Activated CD8-positive, alpha-beta T cell treated with anti-CD3 and anti-CD28 coated beads, Interleukin-2, amount 10 ng/mL, durations not matched to agents 7 days and 5 days (primary cell): ENCODE results near the gene ANKRD17. TPM values are rescaled to one million over a fixed set of nuclear protein-coding genes. Genes with fewer than 3 reads are reported as not detected.

Experiments
- ATAC-seq: fragments of 150-1000 bp; cut with Tn5 transposase; one replicate; pipeline ENCODE4 v1.10.0; 2021; ENCODE audit warnings: moderate library complexity
- CTCF ChIA-PET: fragments of 350-600 bp; sonication (Branson Sonifier 250); formaldehyde crosslinking; loops from one replicate; lab custom pipeline; 2021; ENCODE audit warnings: antibody characterized with exemption; lab: Charles Lee
- POLR2A ChIA-PET: fragments of 350-600 bp; sonication (Branson Sonifier 250); formaldehyde crosslinking; loops from one replicate; lab custom pipeline; 2021; ENCODE audit warnings: antibody characterized with exemption; lab: Charles Lee
- DNase-seq: peaks from one replicate; pipeline ENCODE4 v3.0.0-alpha.2; 2020
- H3K27ac Mint-ChIP-seq: one replicate; pipeline ENCODE4 v1.8.0; 2021; ENCODE audit warnings: mild to moderate bottlenecking, mixed read lengths
- H3K27me3 Mint-ChIP-seq: one replicate; pipeline ENCODE4 v1.8.0; 2021; ENCODE audit warnings: low read depth, mixed read lengths
- H3K36me3 Mint-ChIP-seq: one replicate; pipeline ENCODE4 v1.8.0; 2021; ENCODE audit warnings: low read depth, mixed read lengths
- H3K4me1 Mint-ChIP-seq: one replicate; pipeline ENCODE4 v1.8.0; 2021; ENCODE audit warnings: low read depth, mixed read lengths
- H3K4me3 Mint-ChIP-seq: one replicate; pipeline ENCODE4 v1.8.0; 2021; ENCODE audit warnings: mild to moderate bottlenecking, mixed read lengths
- H3K9me3 Mint-ChIP-seq: one replicate; pipeline ENCODE4 v1.8.0; 2022; ENCODE audit warnings: mixed read lengths; ENCODE audit not compliant: insufficient read depth
- total RNA-seq, 2 experiments: library from RNA; stranded (reverse); gene quantifications; one replicate each; pipeline ENCODE4 v1.2.3, GENCODE V29; 2021

Gene ANKRD17
- total RNA-seq, 2 experiments from 2014 or later, result 45.8 to 46.6 TPM

DNA sequence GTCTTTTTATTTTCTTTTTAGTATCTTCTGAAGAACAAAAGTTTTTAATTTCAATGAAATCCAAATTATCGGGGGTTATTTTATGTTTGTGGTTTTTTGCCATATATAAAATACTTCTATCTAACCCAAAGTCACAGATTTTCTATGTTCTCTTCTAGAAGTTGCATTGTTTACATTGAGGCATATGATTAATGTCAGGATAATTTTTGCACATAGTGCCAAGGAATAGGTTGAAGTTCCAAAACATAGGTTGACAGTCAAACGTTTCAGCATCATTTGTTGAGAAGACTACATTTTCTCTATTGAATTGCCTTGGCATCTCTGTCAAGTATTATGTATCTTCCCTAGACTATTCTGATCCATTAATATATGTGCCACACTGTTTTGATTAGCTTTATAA lies 64.5 kb downstream of the ANKRD17 start:
- Mint-ChIP-seq H3K4me1 (peaks cover 8% of the 10 kb centered on the region), H3K27ac (no peak overlapping the region), H3K36me3 (peaks cover 12% of the 10 kb centered on the region), H3K9me3 (no peaks in the 10 kb centered on the region), H3K4me3 (no peak overlapping the region), H3K27me3 (no peaks in the 10 kb centered on the region)
- CTCF ChIA-PET, result no interaction called here
- no peak for ATAC-seq
- DNase-seq, result no peak
- POLR2A ChIA-PET, result no interaction called here

DNA sequence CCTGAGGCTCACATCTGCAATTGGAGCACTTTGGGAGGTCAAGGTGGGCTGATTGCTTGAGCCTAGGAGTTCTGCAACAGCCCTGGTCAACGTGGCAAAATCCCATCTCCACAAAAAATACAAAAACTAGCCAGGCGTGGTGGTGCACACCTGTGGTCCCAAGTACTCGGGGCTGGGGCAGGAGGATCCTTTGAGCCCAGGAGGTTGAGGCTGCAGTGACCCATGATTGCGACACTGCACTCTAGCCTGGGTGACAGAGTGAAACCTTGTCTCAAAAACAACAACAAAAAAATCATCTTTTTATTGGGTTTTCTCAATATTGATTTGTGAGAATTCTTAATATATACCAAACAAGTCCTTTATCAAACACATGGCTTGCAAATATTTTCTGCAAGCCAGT lies 64.9 kb downstream of the ANKRD17 start:
- ChIA-PET POLR2A (no interaction called here), CTCF (no interaction called here)
- Mint-ChIP-seq H3K36me3 (peaks cover 15% of the 10 kb centered on the region), H3K27ac (no peak overlapping the region), H3K4me1 (peaks cover 8% of the 10 kb centered on the region), H3K4me3 (no peak overlapping the region), H3K9me3 (no peaks in the 10 kb centered on the region), H3K27me3 (no peaks in the 10 kb centered on the region)
- no peak for DNase-seq
- ATAC-seq, result no peak

DNA sequence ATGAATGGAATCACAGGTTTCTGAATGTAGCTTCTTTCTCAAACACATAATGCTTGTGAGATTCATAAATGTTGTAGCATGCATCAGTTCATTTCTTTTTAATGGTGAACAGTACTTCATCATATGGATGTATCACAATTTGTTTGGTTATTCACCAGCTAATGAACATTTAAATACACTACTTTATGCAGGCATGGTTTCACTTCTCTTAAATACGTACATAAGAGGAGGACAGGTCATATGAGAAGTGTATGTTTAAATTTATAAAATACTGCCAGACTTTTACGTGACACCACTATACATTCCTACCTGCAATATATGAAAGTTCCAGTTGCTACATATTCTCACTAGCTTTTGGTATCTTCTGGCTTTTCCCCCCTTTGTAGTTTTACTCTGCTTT lies 65.4 kb downstream of the ANKRD17 start:
- ChIA-PET POLR2A (no interaction called here), CTCF (no interaction called here)
- no peak for ATAC-seq
- DNase-seq, result no peak
- Mint-ChIP-seq H3K27me3 (no peaks in the 10 kb centered on the region), H3K4me3 (no peak overlapping the region), H3K27ac (no peak overlapping the region), H3K9me3 (no peaks in the 10 kb centered on the region), H3K4me1 (peaks cover 8% of the 10 kb centered on the region), H3K36me3 (peaks cover 16% of the 10 kb centered on the region)

DNA sequence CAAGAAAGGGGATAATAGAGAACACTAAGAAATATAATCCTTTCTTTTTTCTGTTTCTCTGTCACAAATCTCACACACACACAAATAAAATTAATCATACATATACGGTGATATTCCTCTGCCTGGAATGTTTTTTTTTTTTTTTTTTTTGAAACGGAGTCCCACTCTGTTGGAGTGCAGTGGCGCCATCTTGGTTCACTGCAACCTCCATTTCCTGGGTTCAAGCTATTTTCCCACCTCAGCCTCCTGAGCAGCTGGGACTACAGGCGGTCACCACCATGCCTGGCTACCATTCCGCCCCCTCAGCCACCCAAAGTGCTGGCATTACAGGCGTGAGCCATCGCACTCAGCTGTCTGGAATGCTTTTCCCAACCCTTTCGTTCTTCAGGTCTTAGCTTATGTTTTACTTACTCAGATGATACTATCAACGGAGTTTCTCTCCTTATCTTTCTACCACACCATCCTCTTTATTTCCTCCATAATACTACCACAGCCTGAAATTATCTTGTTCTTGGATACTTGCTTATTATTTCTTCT lies 69.3 kb downstream of the ANKRD17 start:
- DNase-seq (no peak), ATAC-seq (no peak)
- H3K27me3 Mint-ChIP-seq, result no peaks in the 10 kb centered on the region
- H3K27ac Mint-ChIP-seq, result no peak overlapping the region
- no peak overlapping the region for H3K4me3 Mint-ChIP-seq
- peaks cover 18% of the 10 kb centered on the region for H3K36me3 Mint-ChIP-seq
- CTCF ChIA-PET, result no interaction called here
- POLR2A ChIA-PET, result no interaction called here
- H3K4me1 Mint-ChIP-seq, result peaks cover 8% of the 10 kb centered on the region
- no peaks in the 10 kb centered on the region for H3K9me3 Mint-ChIP-seq

DNA sequence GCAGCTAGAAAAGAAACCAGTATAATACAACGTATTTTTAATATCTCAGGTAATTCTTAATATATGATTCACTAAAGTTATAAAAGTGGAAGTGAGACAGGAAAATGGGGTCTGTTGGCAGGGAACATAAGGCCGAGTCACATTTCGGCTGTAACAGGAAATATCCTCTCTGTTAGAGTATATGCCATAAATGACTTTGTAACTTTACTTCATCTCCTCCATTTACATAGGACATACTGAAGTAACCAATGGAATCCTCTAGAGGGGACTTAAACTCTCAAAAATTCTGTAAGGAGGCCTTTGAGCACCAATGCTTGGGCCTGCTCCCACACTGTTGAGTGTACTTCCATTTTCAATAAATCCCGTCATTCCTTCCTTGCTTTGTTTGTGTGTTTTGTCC lies 71.3 kb downstream of the ANKRD17 start:
- CTCF ChIA-PET, result no interaction called here
- no peak for ATAC-seq
- DNase-seq, result no peak
- peaks cover 9% of the 10 kb centered on the region for H3K4me1 Mint-ChIP-seq
- H3K27me3 Mint-ChIP-seq, result no peaks in the 10 kb centered on the region
- POLR2A ChIA-PET, result no interaction called here
- no peak overlapping the region for H3K4me3 Mint-ChIP-seq
- H3K36me3 Mint-ChIP-seq, result peaks cover 25% of the 10 kb centered on the region
- H3K9me3 Mint-ChIP-seq, result no peaks in the 10 kb centered on the region
- no peak overlapping the region for H3K27ac Mint-ChIP-seq

DNA sequence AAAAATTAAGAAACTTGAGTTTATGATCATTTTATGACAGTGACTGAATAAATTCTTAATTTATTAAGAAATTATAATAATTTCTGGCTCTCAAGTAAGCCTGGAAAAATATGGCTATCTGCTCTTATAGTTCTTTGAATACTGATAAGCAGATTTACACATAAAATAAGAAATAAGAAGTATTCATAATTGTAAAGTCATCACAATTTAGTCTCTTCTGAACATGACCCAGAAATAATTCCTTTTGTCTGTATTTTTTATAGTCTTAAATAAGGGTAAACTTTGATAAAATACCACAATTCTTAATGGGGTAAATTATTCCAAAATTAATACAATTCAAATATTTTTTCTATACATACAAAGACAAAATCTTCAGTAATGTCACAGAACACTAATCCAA lies 72.7 kb downstream of the ANKRD17 start:
- peaks cover 9% of the 10 kb centered on the region for H3K4me1 Mint-ChIP-seq
- H3K27me3 Mint-ChIP-seq, result no peaks in the 10 kb centered on the region
- POLR2A ChIA-PET, result no interaction called here

DNA sequence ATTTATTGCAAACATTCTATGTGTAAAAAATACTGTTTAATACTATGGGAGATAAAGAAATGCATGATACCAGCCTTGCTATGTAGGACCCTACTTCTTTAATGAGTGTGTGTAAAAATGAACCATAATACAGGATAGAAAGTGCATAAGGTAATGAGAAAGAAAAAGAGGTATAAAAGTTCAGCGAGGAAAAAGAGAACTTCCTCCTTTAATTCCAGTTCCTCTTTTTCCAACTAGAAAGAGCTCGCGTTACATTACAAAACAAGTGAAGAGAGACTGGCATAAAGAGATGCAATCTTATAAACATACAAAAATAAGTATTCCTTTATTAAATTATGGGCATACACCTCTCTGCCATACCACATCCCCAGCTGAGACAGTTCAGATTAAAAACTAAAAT lies 77.4 kb downstream of the ANKRD17 start:
- POLR2A ChIA-PET, result no interaction called here
- Mint-ChIP-seq H3K36me3 (peaks cover 18% of the 10 kb centered on the region), H3K27me3 (no peaks in the 10 kb centered on the region), H3K4me1 (peaks cover 4% of the 10 kb centered on the region), H3K9me3 (no peaks in the 10 kb centered on the region), H3K27ac (no peak overlapping the region), H3K4me3 (no peak overlapping the region)
- CTCF ChIA-PET, result interaction anchor here (1.4 kb wide), 1 partner anchor 76 kb away, joined by 3 read pairs; no protein-coding TSS in a partner anchor
- DNase-seq (no peak), ATAC-seq (no peak)

More for the DNA sequence above, 72.7 kb downstream of the ANKRD17 start:
- H3K9me3 Mint-ChIP-seq, result no peaks in the 10 kb centered on the region
- H3K36me3 Mint-ChIP-seq, result peaks cover 24% of the 10 kb centered on the region
- DNase-seq (no peak), ATAC-seq (no peak)
- H3K4me3 Mint-ChIP-seq, result no peak overlapping the region
- H3K27ac Mint-ChIP-seq, result no peak overlapping the region
- CTCF ChIA-PET, result no interaction called here

DNA sequence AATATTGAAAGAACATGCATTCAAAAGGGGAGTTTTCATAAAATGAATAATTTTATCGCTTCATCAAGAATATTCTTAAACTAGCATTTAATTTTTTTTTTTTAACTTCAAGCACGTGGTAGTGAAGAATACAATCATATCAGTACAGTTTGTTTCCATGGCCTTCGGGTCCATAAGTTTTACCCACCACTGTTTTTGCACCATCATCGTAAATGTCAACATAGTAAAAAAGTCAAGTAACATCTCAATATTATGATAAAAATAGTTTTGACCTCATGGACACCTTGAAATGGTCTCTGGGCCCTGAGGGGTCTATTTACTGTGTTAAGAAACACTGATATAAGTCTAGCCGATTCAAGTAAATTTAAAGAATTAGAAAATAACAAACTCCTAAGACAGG lies 80.2 kb downstream of the ANKRD17 start:
- Mint-ChIP-seq H3K36me3 (peaks cover 44% of the 10 kb centered on the region), H3K4me1 (peaks cover 4% of the 10 kb centered on the region), H3K4me3 (no peak overlapping the region), H3K9me3 (peaks cover 7% of the 10 kb centered on the region), H3K27me3 (no peaks in the 10 kb centered on the region), H3K27ac (no peak overlapping the region)
- no peak for DNase-seq
- ATAC-seq, result no peak
- ChIA-PET CTCF (no interaction called here), POLR2A (no interaction called here)

DNA sequence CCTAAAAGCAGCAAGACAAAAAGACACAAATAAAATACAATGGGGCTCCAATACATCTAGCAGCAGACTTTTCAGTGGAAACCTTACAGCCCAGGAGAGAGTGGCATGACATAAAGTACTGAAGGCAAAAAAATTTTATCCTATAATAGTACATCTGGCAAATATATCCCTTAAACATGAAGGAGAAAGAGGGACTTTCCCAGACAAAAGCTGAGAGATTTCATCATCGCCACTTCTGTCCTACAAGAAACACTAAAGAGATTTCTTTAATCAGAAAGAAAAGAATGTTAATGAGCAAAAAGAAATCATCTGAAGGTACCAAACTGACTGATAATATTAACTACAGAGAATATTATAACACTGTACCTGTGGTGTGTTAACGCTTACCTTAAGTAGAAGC lies 86.4 kb downstream of the ANKRD17 start:
- Mint-ChIP-seq H3K9me3 (peaks cover 18% of the 10 kb centered on the region), H3K4me1 (peaks cover 3% of the 10 kb centered on the region), H3K4me3 (no peak overlapping the region), H3K27ac (no peak overlapping the region), H3K36me3 (peaks cover 91% of the 10 kb centered on the region), H3K27me3 (no peaks in the 10 kb centered on the region)
- CTCF ChIA-PET, result no interaction called here
- POLR2A ChIA-PET, result no interaction called here
- DNase-seq (no peak), ATAC-seq (no peak)

DNA sequence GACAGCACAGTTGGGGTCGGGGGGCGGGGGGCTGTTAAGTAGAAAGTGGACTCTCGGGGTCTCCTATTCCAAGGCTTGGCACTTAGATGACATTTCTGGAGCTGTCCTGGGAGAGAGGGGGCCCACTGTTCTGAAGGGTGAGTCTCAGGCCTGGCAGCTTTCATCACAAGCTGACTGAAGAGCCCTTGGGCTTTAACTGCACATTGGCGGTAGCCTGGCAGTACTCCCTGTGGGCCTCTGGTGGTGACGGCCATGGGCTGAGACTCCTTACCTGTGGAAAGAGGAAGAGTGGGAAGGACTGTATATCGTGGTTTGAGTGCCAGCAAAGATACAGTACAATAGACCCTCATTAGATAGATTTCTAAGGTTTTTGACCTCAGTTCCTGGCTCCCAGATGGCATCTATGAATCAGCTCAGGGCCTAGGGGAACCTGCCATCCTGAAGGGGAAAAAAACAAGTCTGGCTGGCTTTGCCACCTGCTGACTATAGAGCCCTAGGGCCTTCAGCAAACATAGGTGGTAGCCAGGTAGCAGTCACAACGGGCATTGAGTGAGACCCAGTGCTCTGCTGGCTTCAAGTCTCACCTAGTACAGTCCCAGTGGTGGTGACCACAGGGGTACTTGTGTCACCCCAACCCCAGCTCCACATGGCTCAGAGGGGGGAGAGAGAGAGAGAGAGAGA lies 87.9 kb downstream of the ANKRD17 start:
- H3K27ac Mint-ChIP-seq, result no peak overlapping the region
- ChIA-PET CTCF (no interaction called here), POLR2A (no interaction called here)
- peaks cover 22% of the 10 kb centered on the region for H3K9me3 Mint-ChIP-seq
- ATAC-seq, result no peak
- H3K27me3 Mint-ChIP-seq, result no peaks in the 10 kb centered on the region
- peaks cover 91% of the 10 kb centered on the region for H3K36me3 Mint-ChIP-seq
- no peak overlapping the region for H3K4me3 Mint-ChIP-seq
- peaks cover 3% of the 10 kb centered on the region for H3K4me1 Mint-ChIP-seq
- no peak for DNase-seq

DNA sequence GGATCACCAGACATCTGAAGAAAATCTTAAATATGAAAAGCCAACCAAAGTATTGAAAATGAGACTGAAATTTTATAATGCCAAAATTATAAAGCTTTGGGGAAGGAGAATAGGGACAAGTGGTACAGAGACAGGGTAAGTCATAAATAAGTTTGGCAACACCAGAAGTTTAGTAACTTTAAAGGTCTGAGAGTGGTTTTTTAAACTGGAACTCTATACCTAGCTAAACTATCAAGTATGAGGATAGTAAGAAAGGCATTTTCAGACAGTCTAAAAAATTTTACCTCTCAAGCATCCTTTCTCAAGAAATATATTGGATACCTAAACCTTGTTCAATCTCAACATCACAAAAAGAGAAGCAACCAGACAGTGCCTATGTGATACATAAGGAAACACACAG lies 92.4 kb downstream of the ANKRD17 start:
- CTCF ChIA-PET, result no interaction called here

DNA sequence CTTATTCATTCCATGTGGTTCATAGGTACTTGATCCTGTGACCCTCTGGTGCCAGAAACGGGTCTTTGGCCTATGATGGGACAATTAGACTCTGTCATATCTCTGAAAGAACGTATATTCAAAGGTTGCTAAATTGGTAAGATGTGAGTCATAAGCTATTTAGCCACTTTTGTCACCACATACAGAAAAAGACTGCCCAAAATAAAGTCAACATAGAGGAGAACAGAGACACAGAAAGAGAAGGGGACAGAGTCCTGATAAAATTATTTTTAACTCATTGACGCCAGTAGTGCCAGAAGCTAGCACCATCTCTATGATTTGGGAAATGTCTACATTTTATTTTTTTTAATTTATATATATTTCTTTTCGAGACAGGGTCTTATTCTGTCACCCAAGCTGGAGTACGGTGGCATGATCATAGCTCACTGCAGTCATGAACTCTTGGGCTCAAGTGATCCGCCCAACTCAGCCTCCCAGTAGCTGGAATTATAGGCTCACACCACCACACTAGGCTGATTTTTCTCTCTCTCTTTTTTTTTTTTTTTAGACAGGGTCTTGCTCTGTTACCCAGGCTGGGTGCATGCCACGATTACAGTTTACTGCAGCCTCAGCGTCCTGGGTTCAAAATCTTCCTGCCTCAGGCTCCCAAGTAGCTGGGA lies 96.9 kb downstream of the ANKRD17 start:
- H3K27ac Mint-ChIP-seq, result no peak overlapping the region
- no peak for DNase-seq
- H3K4me3 Mint-ChIP-seq, result no peak overlapping the region
- CTCF ChIA-PET, result interaction anchor here (1.2 kb wide), 1 partner anchor 19 kb away, joined by 3 read pairs; no protein-coding TSS in a partner anchor
- no peak for ATAC-seq
- POLR2A ChIA-PET, result interaction anchor here (0.6 to 1.0 kb wide), 4 partner anchors 19 to 97 kb away, joined by 3 to 4 read pairs (median 3); partner anchors contain the start of gene ANKRD17
- no peaks in the 10 kb centered on the region for H3K4me1 Mint-ChIP-seq
- H3K27me3 Mint-ChIP-seq, result no peaks in the 10 kb centered on the region
- H3K9me3 Mint-ChIP-seq, result peaks cover 9% of the 10 kb centered on the region
- peaks cover 63% of the 10 kb centered on the region for H3K36me3 Mint-ChIP-seq

More for the DNA sequence above, 92.4 kb downstream of the ANKRD17 start:
- Mint-ChIP-seq H3K27me3 (no peaks in the 10 kb centered on the region), H3K9me3 (peaks cover 10% of the 10 kb centered on the region), H3K36me3 (peaks cover 77% of the 10 kb centered on the region), H3K4me3 (no peak overlapping the region), H3K4me1 (no peaks in the 10 kb centered on the region), H3K27ac (no peak overlapping the region)
- POLR2A ChIA-PET, result no interaction called here
- ATAC-seq (no peak), DNase-seq (no peak)
